NCI-H2107 treated with DMSO at 0.1 percent for 48 hours (cell line): ENCODE measurements around the gene FBRS.
"Not testable (repeated sequence)": the region's sequence is repeated elsewhere in the genome, so short reads cannot be mapped to it uniquely, and the experiment has no call there.

ENCODE experiments used
- DNase-seq: peaks from one replicate; lab custom pipeline; 2025; ENCODE audit not compliant: unreplicated experiment; lab: John Stamatoyannopoulos, UW

FBRS gene

DNA sequence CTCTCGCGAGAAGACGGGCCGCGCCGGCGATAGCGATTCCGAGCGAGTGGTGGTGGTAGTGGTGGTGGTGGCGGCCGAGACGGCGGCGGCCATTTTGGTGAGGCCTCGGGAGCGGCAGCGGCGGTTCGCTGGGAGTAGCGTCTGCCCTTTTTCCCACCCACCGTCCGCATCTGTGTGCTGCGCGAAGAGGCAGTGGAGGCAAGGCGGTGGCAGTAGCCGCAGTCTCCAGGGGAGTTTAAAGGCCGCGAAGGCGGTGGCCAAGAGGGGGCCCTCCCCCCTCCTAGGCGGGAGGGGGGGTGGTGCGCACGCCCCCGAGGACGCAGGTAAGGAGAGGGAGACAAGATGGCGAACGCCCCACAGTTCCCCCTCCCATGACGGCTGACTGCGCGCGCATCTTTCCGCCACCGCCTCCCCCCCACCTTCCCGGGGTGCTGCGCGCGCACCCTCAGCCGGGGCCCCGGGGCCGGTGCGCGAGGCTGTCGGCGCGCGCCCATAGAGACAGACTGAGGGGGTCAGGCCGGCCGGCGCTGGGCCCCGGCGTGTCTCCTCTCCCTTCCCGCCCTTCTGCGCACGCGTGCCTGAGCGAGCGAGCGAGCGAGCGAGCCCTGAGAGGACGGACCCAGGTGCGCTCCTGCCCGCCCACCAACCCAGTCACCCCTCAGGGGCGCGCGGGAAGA lies 40.0 kb downstream of the FBRS start:
- peak; percentile 75 for DNase-seq

- DNase-seq: peak; percentile 30
Observed at GRCh38 chr16:30698816-30699614, 40.8 kb downstream of the FBRS start, which contains the start of gene SRCAP. SRCAP (plus strand) TSS chr16:30699171; CDS start chr16:30700825, 1,654 bp downstream.

DNA sequence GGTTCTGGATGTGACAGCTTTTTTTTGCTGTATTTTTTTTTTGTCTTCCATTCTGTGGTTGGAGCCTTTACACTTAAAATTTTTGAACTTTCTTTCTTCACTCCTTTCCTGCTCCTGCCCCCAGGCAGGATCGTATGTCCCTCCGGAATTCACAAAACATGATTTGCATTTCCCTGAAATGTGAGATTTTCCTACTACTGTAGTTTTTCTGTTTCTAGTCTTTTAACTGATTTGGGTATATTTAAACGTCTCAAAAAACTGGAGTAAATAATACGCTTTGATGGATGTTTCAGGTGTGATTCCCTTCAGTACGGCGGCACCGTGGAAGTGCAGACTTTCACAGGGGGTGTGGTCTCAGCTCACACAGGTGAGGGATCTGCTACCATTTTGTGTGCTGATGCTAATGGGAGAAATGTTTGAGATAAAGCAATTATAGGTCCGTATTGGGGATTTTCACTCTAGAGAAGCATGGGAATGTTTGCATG lies 41.4 kb downstream of the FBRS start:
- DNase-seq: no peak

DNA sequence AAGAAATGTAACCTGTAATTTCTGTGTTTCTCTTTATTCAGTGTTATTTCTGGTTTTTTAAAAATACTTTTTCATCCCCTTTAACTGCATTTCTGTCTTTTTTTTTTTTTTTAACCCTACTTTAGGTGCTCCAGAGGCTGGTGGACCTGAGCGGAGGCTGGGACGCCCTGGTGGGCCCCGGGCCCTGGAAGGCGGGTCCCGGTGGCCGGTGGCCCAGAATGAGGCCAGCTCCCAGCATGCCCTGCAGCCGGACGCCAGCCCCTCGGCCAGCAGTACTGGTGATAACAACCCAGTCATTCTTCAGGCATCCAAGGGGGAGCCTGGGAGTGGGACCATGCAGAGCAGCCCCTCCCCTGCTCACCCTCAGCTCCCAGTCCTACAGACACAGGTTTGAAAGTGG lies 42.3 kb downstream of the FBRS start:
- no peak for DNase-seq

GRCh38 chr16:30700971-30701370 lies 42.7 kb downstream of the FBRS start:
- no peak for DNase-seq

GRCh38 chr16:30703071-30703470 lies 44.8 kb downstream of the FBRS start:
- not testable (repeated sequence) for DNase-seq

GRCh38 chr16:30703971-30704370 lies 45.7 kb downstream of the FBRS start:
- DNase-seq: no peak

GRCh38 chr16:30706046-30706445 lies 47.8 kb downstream of the FBRS start:
- no peak for DNase-seq

- no peak for DNase-seq
Observed at GRCh38 chr16:30710971-30711370, 52.7 kb downstream of the FBRS start.

DNA sequence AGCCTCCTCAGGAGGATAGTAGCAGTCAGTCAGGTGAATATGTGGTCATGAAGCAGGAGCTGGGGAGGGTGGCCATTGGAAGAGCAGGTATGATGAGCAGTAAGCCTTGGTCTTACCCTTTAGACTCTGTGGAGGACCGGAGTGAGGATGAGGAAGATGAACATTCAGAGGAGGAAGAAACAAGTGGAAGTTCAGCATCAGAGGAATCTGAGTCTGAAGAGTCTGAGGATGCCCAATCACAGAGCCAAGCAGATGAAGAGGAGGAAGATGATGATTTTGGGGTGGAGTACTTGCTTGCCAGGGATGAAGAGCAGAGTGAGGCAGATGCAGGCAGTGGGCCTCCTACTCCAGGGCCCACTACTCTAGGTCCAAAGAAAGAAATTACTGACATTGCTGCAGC lies 53.5 kb downstream of the FBRS start:
- no peak for DNase-seq

DNA sequence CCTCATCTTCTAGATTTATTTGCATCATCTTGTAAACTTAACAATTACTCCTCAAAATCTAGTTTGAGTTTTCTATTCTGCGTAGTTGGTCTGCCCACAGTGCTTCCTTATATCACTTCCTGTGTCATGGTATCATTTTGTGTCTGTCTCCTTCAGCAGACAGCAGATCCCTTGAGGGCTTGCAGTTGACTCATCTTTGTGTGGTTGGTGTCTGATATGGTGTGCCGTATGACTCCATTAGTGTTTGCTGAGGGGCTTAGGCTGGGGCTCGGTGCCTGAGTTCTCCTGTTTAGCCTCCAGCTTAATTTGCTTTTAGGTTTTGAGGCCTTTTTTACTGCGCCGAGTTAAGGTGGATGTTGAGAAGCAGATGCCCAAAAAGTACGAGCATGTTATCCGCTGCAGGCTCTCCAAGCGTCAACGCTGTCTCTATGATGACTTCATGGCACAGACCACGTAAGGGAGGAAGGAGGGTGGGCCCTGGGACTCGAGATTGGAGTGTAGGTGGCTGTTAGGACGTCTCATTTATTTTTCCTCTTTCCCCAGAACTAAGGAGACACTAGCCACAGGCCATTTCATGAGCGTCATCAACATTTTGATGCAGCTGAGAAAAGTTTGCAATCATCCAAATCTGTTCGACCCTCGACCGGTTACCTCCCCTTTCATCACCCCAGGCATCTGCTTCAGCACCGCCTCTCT lies 57.7 kb downstream of the FBRS start:
- DNase-seq: no peak

GRCh38 chr16:30720086-30720485 lies 61.9 kb downstream of the FBRS start:
- no peak for DNase-seq
